B cell (primary cell): ENCODE results near the gene SUPV3L1. TPM values are rescaled to one million over a fixed set of nuclear protein-coding genes. Genes with fewer than 3 reads are reported as not detected.

Experiments
- ATAC-seq: fragments of 200-7000 bp; cut with Tn5 transposase; one replicate; pipeline ENCODE4 v1.10.0; 2021; ENCODE audit warnings: low read depth, mild to moderate bottlenecking, moderate number of reproducible peaks, moderate library complexity
- CTCF ChIA-PET: fragments of 350-600 bp; sonication (Branson Sonifier 250); formaldehyde crosslinking; loops from one replicate; lab custom pipeline; 2021; ENCODE audit warnings: antibody characterized with exemption, inconsistent platforms; lab: Charles Lee
- POLR2A ChIA-PET: fragments of 350-600 bp; sonication (Branson Sonifier 250); formaldehyde crosslinking; loops from one replicate; lab custom pipeline; 2021; ENCODE audit warnings: antibody characterized with exemption; lab: Charles Lee
- DNase-seq: peaks from one replicate; pipeline ENCODE4 v3.0.0; 2013
- H2AFZ ChIP-seq: 2 replicates; pipeline ENCODE4 v1.6.1; 2012; ENCODE audit warnings: mild to moderate bottlenecking, low read depth, low read length; ENCODE audit not compliant: insufficient read depth, poor library complexity, severe bottlenecking
- H3K27ac ChIP-seq, 2 donors: 1 replicate in 1 of 2; 2 replicates in 1 of 2; pipeline ENCODE4 v1.5.1; 2012 to 2013; ENCODE audit warnings: low read length in 2 of 2, mild to moderate bottlenecking in 2 of 2, moderate library complexity in 1 of 2
- H3K27me3 ChIP-seq, 4 experiments: fragments of 200-600 bp in 1 of 4; sonication (generic) in 1 of 4; replicated peaks in 1 of 4; 1 replicate in 2 of 4; 2 replicates in 2 of 4; pipeline versions ENCODE4 v1.6.1 to v1.7.0; 2013 to 2016; ENCODE audit warnings: low read length in 3 of 4, mild to moderate bottlenecking in 2 of 4, mixed read lengths in 1 of 4, moderate library complexity in 1 of 4; ENCODE audit not compliant: insufficient read depth in 4 of 4, control insufficient read depth in 3 of 4; ENCODE audit errors: control extremely low read depth in 1 of 4
- H3K36me3 ChIP-seq, 2 experiments: replicated peaks in 1 of 2; 1 replicate in 1 of 2; 2 replicates in 1 of 2; pipeline versions ENCODE4 v1.6.1 to v1.7.1; 2013; ENCODE audit warnings: low read length in 1 of 2; ENCODE audit not compliant: insufficient read depth in 2 of 2, control insufficient read depth in 1 of 2; ENCODE audit errors: control extremely low read depth in 1 of 2, extremely low read depth in 1 of 2
- H3K4me1 ChIP-seq, 2 donors: fragments of 200-600 bp in 1 of 2; sonication (generic) in 1 of 2; 1 replicate in 1 of 2; 2 replicates in 1 of 2; pipeline versions ENCODE4 v1.5.1 to v1.6.1; 2013 to 2017; ENCODE audit warnings: low read length in 2 of 2; ENCODE audit not compliant: control insufficient read depth in 2 of 2, insufficient read depth in 2 of 2
- H3K4me2 ChIP-seq: replicated peaks from 2 replicates; pipeline ENCODE3; 2012; ENCODE audit warnings: mild to moderate bottlenecking, low read depth, low read length; ENCODE audit not compliant: poor library complexity, severe bottlenecking
- H3K4me3 ChIP-seq, 5 experiments: fragments of 200-600 bp in 1 of 5; sonication (generic) in 1 of 5; 1 replicate in 3 of 5; 2 replicates in 2 of 5; pipeline versions ENCODE4 v1.5.1 to v1.7.0; 2011 to 2016; ENCODE audit warnings: low read length in 4 of 5, mild to moderate bottlenecking in 4 of 5, low read depth in 2 of 5, control low read depth in 1 of 5, moderate library complexity in 1 of 5; ENCODE audit not compliant: insufficient read depth in 1 of 5; ENCODE audit errors: control extremely low read depth in 1 of 5, extremely low read depth in 1 of 5
- H3K79me2 ChIP-seq: fragments of 200-600 bp; sonication (generic); one replicate; pipeline ENCODE4 v1.6.0; 2016; ENCODE audit warnings: low read length; ENCODE audit not compliant: control insufficient read depth, insufficient read depth
- H3K9ac ChIP-seq: fragments of 200-600 bp; sonication (generic); 2 replicates; pipeline ENCODE4 v1.6.1; 2017; ENCODE audit warnings: mild to moderate bottlenecking, low read length, moderate library complexity
- H3K9me3 ChIP-seq, 3 donors: one replicate each; pipeline versions ENCODE4 v1.6.1 to v1.7.1; 2013; ENCODE audit warnings: low read length in 2 of 3; ENCODE audit not compliant: control insufficient read depth in 2 of 3, insufficient read depth in 1 of 3; ENCODE audit errors: control extremely low read depth in 1 of 3
- H4K20me1 ChIP-seq: 2 replicates; pipeline ENCODE4 v1.6.0; 2012; ENCODE audit warnings: mild to moderate bottlenecking, low read length; ENCODE audit not compliant: insufficient read depth, control insufficient read depth, poor library complexity, severe bottlenecking
- H3K27ac Mint-ChIP-seq: one replicate; pipeline ENCODE4 v1.8.0; 2021; ENCODE audit warnings: mixed read lengths
- H3K27me3 Mint-ChIP-seq: one replicate; pipeline ENCODE4 v1.8.0; 2021; ENCODE audit warnings: mixed read lengths
- H3K4me1 Mint-ChIP-seq: one replicate; pipeline ENCODE4 v1.8.0; 2021; ENCODE audit warnings: mixed read lengths
- H3K4me3 Mint-ChIP-seq: one replicate; pipeline ENCODE4 v1.8.0; 2021; ENCODE audit warnings: mixed read lengths
- H3K9me3 Mint-ChIP-seq: one replicate; pipeline ENCODE4 v1.8.0; 2022; ENCODE audit warnings: mixed read lengths; ENCODE audit not compliant: insufficient read depth
- CTCF ChIP-seq: fragments of 200-600 bp; IDR thresholded peaks from one replicate; pipeline ENCODE4 v1.8.0; 2022; ENCODE audit warnings: antibody characterized with exemption, mild to moderate bottlenecking
- EZH2 ChIP-seq: IDR thresholded peaks from 2 replicates; pipeline ENCODE4 v1.6.1; 2012; ENCODE audit warnings: borderline replicate concordance, low read depth, mild to moderate bottlenecking, moderate library complexity, low read length; ENCODE audit not compliant: insufficient read depth, poor library complexity, severe bottlenecking
- WGBS: methylation state at CpG from one replicate; pipeline ENCODE4 v1.1.5; 2013; ENCODE audit warnings: missing lambda C conversion rate; ENCODE audit not compliant: insufficient coverage; 5-methylcytosine and 5-hydroxymethylcytosine counted together
- intact Hi-C: fragments of 100-400 bp; cut with micrococcal nuclease; formaldehyde crosslinking; loops from one replicate; pipeline ENCODE4 v1.10.0; 2022
- polyA plus RNA-seq: library from polyadenylated mRNA; depleted of rRNA; stranded (reverse); fragments of >200 nt; gene quantifications from 2 replicates; pipeline ENCODE4 v1.2.3, GENCODE V29; 2012
- total RNA-seq, 2 donors: library from RNA; stranded (reverse); fragments of 120-200 nt in 1 of 2; gene quantifications; 1 replicate in 1 of 2; 2 replicates in 1 of 2; pipeline versions ENCODE4 v1.2.3 to v1.2.4, GENCODE V29; 2013 to 2022

Gene SUPV3L1
- total and polyA plus RNA-seq, 2 donors (not counting 1 experiment from before 2014, with no cell fraction given), result 33.6 to 37.1 TPM

DNA sequence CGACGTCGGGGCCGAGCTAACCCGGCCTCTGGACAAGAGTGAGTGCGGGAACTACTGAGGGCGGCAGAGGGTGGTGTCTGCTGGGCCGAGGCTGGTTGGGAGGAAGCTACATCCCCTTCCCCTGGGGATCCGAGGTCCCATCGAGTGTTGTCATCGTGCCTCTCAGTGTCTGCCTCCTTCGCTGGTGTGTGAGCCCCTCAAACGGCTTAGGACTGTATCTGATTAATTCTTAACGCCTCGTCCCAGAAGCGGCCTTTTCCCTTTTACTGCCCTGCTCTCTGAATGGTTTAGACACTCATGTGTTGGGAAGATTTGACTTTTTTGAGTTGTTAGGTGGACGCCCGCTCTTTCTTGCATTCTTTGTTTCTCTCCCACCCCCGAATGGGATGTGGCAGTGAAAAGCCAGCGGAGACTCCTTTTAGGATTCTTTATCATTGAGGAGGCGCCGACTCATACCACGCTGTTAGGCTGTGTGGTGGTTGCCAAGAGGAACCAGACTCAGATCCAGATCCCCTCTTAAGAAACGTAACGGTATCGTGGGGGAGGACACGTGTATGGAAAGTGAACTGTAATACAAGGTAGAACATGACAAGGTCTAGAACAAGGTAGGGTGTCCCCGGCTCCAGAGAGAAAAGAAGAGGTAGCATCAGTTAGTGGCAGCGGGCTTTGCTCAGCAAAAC is 631 bp downstream of the SUPV3L1 start:
- peaks cover 6% of the 10 kb centered on the region for H4K20me1 ChIP-seq
- H3K27me3 ChIP-seq, result no peaks in the 10 kb centered on the region
- peaks cover 11 to 18% of the 10 kb centered on the region in 2 donors for H3K4me1 ChIP-seq
- TF ChIP-seq CTCF (no peak), EZH2 (no peak)
- peak overlapping the region; percentile 79 to 96 (median 94) for H3K4me3 ChIP-seq
- CTCF ChIA-PET, result interaction anchor here (0.5 kb wide), 1 partner anchor 59 kb away, joined by 6 read pairs; no protein-coding TSS in a partner anchor
- peaks cover 0 to 17% of the 10 kb centered on the region in 2 experiments for H3K36me3 ChIP-seq
- POLR2A ChIA-PET, result interaction anchor here (1.4 kb wide), 1 partner anchor 225 kb away, joined by 4 read pairs; the partner anchor contains the start of gene DDX21
- Mint-ChIP-seq H3K27me3 (no peaks in the 10 kb centered on the region), H3K9me3 (no peaks in the 10 kb centered on the region), H3K4me1 (peaks cover 41% of the 10 kb centered on the region), H3K4me3 (peak overlapping the region; percentile 97), H3K27ac (peak overlapping the region; percentile 100)
- peak overlapping the region; percentile 85 for H3K4me2 ChIP-seq
- peak overlapping the region; percentile 91 to 99 for H3K27ac ChIP-seq
- H3K9ac ChIP-seq, result peak overlapping the region; percentile 97
- peak; percentile 15 for ATAC-seq
- H2AFZ ChIP-seq, result peak overlapping the region; percentile 86
- intact Hi-C loops, result loop anchor here (1.0 to 2.0 kb wide), 2 partner anchors 42 to 279 kb away; partner anchors contain the start of gene DDX50
- H3K9me3 ChIP-seq, result no peaks in the 10 kb centered on the region
- peaks cover 53% of the 10 kb centered on the region for H3K79me2 ChIP-seq
- 7% methylated on average over 17 of the region's 29 CpGs for WGBS
- DNase-seq, result no peak

GRCh38 chr10:69181433-69181832 is 1.4 kb downstream of the SUPV3L1 start:
- H3K27me3 Mint-ChIP-seq, result no peaks in the 10 kb centered on the region
- Histone ChIP-seq H3K36me3 (peaks cover 0 to 25% of the 10 kb centered on the region in 2 experiments), H4K20me1 (peaks cover 6% of the 10 kb centered on the region), H3K27ac (peak overlapping the region in 1 of 2 donors; percentile 99), H2AFZ (no peak overlapping the region), H3K4me2 (peak overlapping the region; percentile 85), H3K79me2 (peaks cover 57% of the 10 kb centered on the region), H3K4me1 (peaks cover 11 to 18% of the 10 kb centered on the region in 2 donors), H3K9ac (peak overlapping the region; percentile 97), H3K4me3 (peak overlapping the region in 1 of 5 experiments; percentile 94), H3K27me3 (no peaks in the 10 kb centered on the region), H3K9me3 (no peaks in the 10 kb centered on the region)
- no peaks in the 10 kb centered on the region for H3K9me3 Mint-ChIP-seq
- TF ChIP-seq EZH2 (no peak), CTCF (no peak)
- intact Hi-C loops, result loop anchor here (2.0 kb wide), 1 partner anchor 41 kb away; no protein-coding TSS in a partner anchor
- no peak for ATAC-seq
- WGBS, result no CpG with 5 or more reads among the region's 1 CpG
- peak overlapping the region; percentile 100 for H3K27ac Mint-ChIP-seq
- H3K4me3 Mint-ChIP-seq, result peak overlapping the region; percentile 97
- peaks cover 41% of the 10 kb centered on the region for H3K4me1 Mint-ChIP-seq
- DNase-seq, result no peak
- POLR2A ChIA-PET, result no interaction called here
- CTCF ChIA-PET, result no interaction called here
